ENCODE data around the gene OTOG. TPM values are rescaled to one million over a fixed set of nuclear protein-coding genes. Genes with fewer than 3 reads are reported as not detected.

OTOG gene
- total and polyA plus RNA-seq, 12 donors, result not detected

DNA sequence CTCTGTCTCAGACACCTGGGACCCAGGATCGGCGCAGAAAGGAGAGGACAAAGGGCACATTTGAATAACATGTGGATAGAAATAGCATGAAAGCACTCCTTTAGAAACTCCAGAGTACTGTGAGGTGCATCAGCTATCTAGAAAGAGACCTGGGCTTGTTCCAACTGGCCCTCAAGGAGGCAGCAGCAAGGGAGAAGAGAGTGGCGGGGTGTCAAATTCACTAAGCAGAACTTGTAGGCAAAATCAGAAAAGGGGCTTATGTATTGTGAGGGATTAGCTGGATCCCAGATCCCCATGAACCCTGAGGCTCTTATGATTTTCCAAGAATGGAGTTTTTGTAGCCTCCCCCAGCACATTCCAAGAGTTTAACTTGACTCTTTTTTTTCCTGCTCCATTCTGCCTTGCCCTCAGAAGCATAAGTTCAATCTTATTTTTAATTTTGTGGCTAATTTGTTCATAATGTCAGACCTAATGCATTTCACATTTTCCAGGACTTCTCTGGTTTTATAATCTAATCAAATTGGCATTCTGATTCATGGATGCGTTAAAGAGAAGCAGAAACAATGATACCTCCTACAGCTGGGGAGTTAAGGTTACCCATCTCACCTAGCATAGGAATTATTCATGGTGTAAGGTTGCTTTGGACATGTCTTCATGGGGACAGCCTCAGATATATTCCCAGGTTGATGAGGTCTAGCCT lies 36.4 kb upstream of the OTOG start:
- H3K36me3 ChIP-seq (replicated peaks in 1 of 2), result no peaks in the 10 kb centered on the region
- H3K4me1 ChIP-seq (replicated peaks in 1 of 2), result peaks cover 10 to 27% of the 10 kb centered on the region in 2 donors
- TF ChIP-seq POLR2A (IDR thresholded peaks at IDR 0.05), result no peak
- TF ChIP-seq, protein P1, sequence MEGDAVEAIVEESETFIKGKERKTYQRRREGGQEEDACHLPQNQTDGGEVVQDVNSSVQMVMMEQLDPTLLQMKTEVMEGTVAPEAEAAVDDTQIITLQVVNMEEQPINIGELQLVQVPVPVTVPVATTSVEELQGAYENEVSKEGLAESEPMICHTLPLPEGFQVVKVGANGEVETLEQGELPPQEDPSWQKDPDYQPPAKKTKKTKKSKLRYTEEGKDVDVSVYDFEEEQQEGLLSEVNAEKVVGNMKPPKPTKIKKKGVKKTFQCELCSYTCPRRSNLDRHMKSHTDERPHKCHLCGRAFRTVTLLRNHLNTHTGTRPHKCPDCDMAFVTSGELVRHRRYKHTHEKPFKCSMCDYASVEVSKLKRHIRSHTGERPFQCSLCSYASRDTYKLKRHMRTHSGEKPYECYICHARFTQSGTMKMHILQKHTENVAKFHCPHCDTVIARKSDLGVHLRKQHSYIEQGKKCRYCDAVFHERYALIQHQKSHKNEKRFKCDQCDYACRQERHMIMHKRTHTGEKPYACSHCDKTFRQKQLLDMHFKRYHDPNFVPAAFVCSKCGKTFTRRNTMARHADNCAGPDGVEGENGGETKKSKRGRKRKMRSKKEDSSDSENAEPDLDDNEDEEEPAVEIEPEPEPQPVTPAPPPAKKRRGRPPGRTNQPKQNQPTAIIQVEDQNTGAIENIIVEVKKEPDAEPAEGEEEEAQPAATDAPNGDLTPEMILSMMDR (IDR thresholded peaks at IDR 0.05), result no peak
- no peak overlapping the region for H3K4me3 ChIP-seq
- intact Hi-C loops (cut with DNase I), result no loop called here
- 68 to 81% (median 75%) methylated on average over 4 of the region's 4 CpGs for WGBS, 4 donors
- no peak overlapping the region for H3K27ac ChIP-seq
- H3K27me3 ChIP-seq, result no peaks in the 10 kb centered on the region
- H3K9me3 ChIP-seq (replicated peaks in 1 of 3), result no peaks in the 10 kb centered on the region
- no peak for DNase-seq

DNA sequence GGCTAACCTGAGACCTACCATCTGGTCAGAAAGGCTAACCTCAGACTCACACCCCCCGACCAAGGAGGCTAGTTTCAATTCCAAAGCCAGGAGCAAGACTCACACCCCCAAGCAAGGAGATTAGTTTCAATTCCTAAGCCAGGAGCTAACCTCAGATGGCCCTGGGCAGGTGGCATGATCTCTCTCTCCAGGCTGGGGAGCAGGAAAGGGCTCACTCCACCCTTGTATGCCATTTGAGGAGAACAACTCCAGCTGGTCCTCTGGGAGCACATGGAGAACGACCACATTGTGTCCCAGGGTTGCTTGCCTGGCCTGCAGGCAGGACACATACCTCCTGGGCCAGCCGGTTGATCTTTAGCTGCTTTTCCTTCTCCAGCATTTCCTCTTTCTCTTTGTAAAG lies 35.5 kb upstream of the OTOG start:
- H3K9me3 ChIP-seq (replicated peaks in 1 of 3), result no peaks in the 10 kb centered on the region
- H3K4me1 ChIP-seq (replicated peaks in 1 of 2), result peaks cover 11 to 32% of the 10 kb centered on the region in 2 donors
- TF ChIP-seq, protein P1 (IDR thresholded peaks at IDR 0.05), result no peak
- TF ChIP-seq POLR2A (IDR thresholded peaks at IDR 0.05), result no peak
- no peaks in the 10 kb centered on the region for H3K27me3 ChIP-seq
- 49 to 63% (median 54%) methylated on average over 2 to 3 of the region's 3 CpGs for WGBS, 4 donors
- H3K36me3 ChIP-seq (replicated peaks in 1 of 2), result no peaks in the 10 kb centered on the region
- DNase-seq, result no peak
- H3K4me3 ChIP-seq, result no peak overlapping the region
- intact Hi-C loops (cut with DNase I), result no loop called here
- H3K27ac ChIP-seq, result no peak overlapping the region

DNA sequence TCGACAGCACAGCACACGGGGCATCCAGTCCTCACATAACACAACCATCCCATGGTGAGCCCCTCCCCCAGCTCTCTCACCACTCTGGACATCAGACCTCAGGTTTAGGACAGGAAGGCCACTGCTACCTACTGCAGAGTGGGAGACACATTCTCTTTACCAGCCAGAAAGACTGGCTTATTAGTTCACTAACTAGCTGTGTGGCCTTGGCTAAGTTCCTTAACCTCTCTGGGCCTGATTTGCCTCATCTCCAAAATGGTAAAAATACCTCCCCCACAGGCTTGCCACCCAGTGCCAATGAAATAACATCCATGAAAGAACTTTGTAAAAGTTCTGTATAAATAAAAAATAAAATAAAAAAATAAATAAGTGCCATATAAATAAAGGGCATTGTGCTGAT lies 35.0 kb upstream of the OTOG start:
- TF ChIP-seq POLR2A (IDR thresholded peaks at IDR 0.05), result no peak
- TF ChIP-seq, protein P1 (IDR thresholded peaks at IDR 0.05), result no peak
- peaks cover 11 to 32% of the 10 kb centered on the region in 2 donors for H3K4me1 ChIP-seq (replicated peaks in 1 of 2)
- no peak for DNase-seq
- no peak overlapping the region for H3K4me3 ChIP-seq
- H3K27me3 ChIP-seq, result no peaks in the 10 kb centered on the region
- 51 to 74% (median 65%) methylated on average over 2 of the region's 2 CpGs for WGBS, 4 donors
- no peaks in the 10 kb centered on the region for H3K36me3 ChIP-seq (replicated peaks in 1 of 2)
- H3K27ac ChIP-seq, result no peak overlapping the region
- intact Hi-C loops (cut with DNase I), result no loop called here
- no peaks in the 10 kb centered on the region for H3K9me3 ChIP-seq (replicated peaks in 1 of 3)

DNA sequence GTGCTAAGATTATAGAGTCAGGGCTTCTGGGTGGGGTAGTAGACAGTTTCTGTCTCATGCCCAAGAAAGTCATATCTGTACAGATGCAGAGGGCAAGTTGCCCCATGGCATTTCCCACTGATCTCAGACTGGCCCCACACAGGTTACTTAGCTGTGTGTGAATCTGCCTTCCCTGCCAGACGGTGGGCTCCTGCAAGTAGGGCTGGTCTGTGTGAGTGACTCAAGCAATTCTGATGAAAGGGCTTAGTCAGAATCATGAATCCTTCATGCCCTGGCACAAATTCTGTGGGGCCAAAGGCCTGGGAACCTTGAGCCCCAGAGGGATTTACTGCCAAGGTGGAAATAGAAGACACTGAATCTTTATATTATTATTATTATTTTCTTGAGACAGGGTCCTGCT lies 33.2 kb upstream of the OTOG start:
- peaks cover 11 to 19% of the 10 kb centered on the region in 2 donors for H3K4me1 ChIP-seq (replicated peaks in 1 of 2)
- DNase-seq, result peak in 4 of 7 donors; percentile 29 to 43 (median 36)
- no peaks in the 10 kb centered on the region for H3K9me3 ChIP-seq (replicated peaks in 1 of 3)
- H3K27me3 ChIP-seq, result no peaks in the 10 kb centered on the region
- TF ChIP-seq, protein P1 (IDR thresholded peaks at IDR 0.05), result no peak
- TF ChIP-seq POLR2A (IDR thresholded peaks at IDR 0.05), result no peak
- intact Hi-C loops (cut with DNase I), result no loop called here
- WGBS, 4 donors, result 20 to 37% (median 27%) methylated on average over 1 of the region's 1 CpG
- H3K27ac ChIP-seq, result no peak overlapping the region
- no peak overlapping the region for H3K4me3 ChIP-seq
- no peaks in the 10 kb centered on the region for H3K36me3 ChIP-seq (replicated peaks in 1 of 2)
